HepG2 (cell line): Measurements from ENCODE around the gene ARL10. TPM values are rescaled to one million over a fixed set of nuclear protein-coding genes. Genes with fewer than 3 reads are reported as not detected.

Experiments
- AHR ChIP-seq: IDR thresholded peaks from 2 replicates; pipeline ENCODE4 v1.6.1; 2018; ENCODE audit warnings: missing genetic modification reagents, missing compliant biosample characterization
- CERS6 ChIP-seq: sonication (generic); formaldehyde crosslinking; IDR thresholded peaks from 2 replicates; pipeline ENCODE4 v1.5.0; 2020; ENCODE audit warnings: missing genetic modification reagents
- HMG20B ChIP-seq: conservative IDR thresholded peaks from 2 replicates; pipeline ENCODE4 v1.6.1; 2016; ENCODE audit warnings: missing genetic modification reagents, missing compliant biosample characterization
- IRF9 ChIP-seq: sonication (generic); formaldehyde crosslinking; IDR thresholded peaks from 2 replicates; pipeline ENCODE4 v1.8.0; 2022; ENCODE audit warnings: missing genetic modification reagents, mild to moderate bottlenecking, borderline replicate concordance
- MATR3 ChIP-seq: sonication (generic); formaldehyde crosslinking; IDR thresholded peaks from 2 replicates; pipeline ENCODE4 v1.4.0; 2020; ENCODE audit warnings: missing genetic modification reagents
- MNT ChIP-seq: fragments of 450-650 bp; IDR thresholded peaks from 2 replicates; pipeline ENCODE4 v1.6.1; 2016
- REPIN1 ChIP-seq: sonication (generic); formaldehyde crosslinking; IDR thresholded peaks from 2 replicates; pipeline ENCODE4 v1.8.0; 2022; ENCODE audit warnings: missing genetic modification reagents, low read depth, mild to moderate bottlenecking, borderline replicate concordance
- RNF2 ChIP-seq: fragments of 450-650 bp; conservative IDR thresholded peaks from 2 replicates; pipeline ENCODE4 v1.6.1; 2016; ENCODE audit warnings: low read depth
- SALL1 ChIP-seq: sonication (generic); formaldehyde crosslinking; IDR thresholded peaks from 2 replicates; pipeline ENCODE4 v1.8.0; 2022; ENCODE audit warnings: mild to moderate bottlenecking, missing genetic modification reagents
- SKIL ChIP-seq: sonication (generic); formaldehyde crosslinking; IDR thresholded peaks from 2 replicates; pipeline ENCODE4 v1.8.0; 2022; ENCODE audit warnings: missing genetic modification reagents, mild to moderate bottlenecking, moderate library complexity, borderline replicate concordance
- SPEN ChIP-seq: sonication (generic); formaldehyde crosslinking; IDR thresholded peaks from 2 replicates; pipeline ENCODE4 v1.5.1; 2020; ENCODE audit warnings: low read depth, mild to moderate bottlenecking, missing genetic modification reagents
- ZNF12 ChIP-seq: sonication (generic); formaldehyde crosslinking; IDR thresholded peaks from 2 replicates; pipeline ENCODE4 v1.5.0; 2020; ENCODE audit warnings: missing genetic modification reagents
- ZNF687 ChIP-seq: sonication (generic); formaldehyde crosslinking; IDR thresholded peaks from 2 replicates; pipeline ENCODE4 v1.5.1; 2020; ENCODE audit warnings: mild to moderate bottlenecking, missing genetic modification reagents, moderate library complexity
- polyA plus RNA-seq, 8 experiments: library from polyadenylated mRNA; depleted of rRNA in 3 of 8; stranded (reverse) in 7 of 8; unstranded in 1 of 8; fragments of >200 nt; fragmentation: Illumina TruSeq in 4 of 8; extraction: Trizol in 4 of 8; gene quantifications; 2 replicates each; pipeline versions ENCODE4 v1.2.1 to v1.2.3, GENCODE V29; 2011 to 2016; ENCODE audit warnings: low read depth in 4 of 8, missing spikeins in 1 of 8, mixed read lengths in 1 of 8; ENCODE audit not compliant: insufficient read depth in 1 of 8
- total RNA-seq, 5 experiments: library from RNA; depleted of rRNA; stranded (reverse); fragments of >200 nt; fragmentation: Illumina TruSeq; extraction: Trizol; gene quantifications; 2 replicates each; pipeline ENCODE4 v1.2.3, GENCODE V29; 2016; ENCODE audit warnings: low read depth in 1 of 5

The ARL10 gene
- total and polyA plus RNA-seq, 2 of the 13 experiments (the other 11 are each of a cell fraction or from before 2014, with no cell fraction given): 0.18 to 0.50 TPM

GRCh38 chr5:176364765-176365350 is 429 bp upstream of the ARL10 start (continued):
- peak; percentile 56 for TF ChIP-seq ZNF687
- 0 out of 2 replicates have a peak, but pooled peaks have one; percentile 50 for TF ChIP-seq RNF2
- TF ChIP-seq REPIN1 (CRISPR knock-in tag): no peak
- no peak for TF ChIP-seq SPEN
- no peak for TF ChIP-seq IRF9 (CRISPR knock-in tag)
- TF ChIP-seq CERS6 (CRISPR knock-in tag): no peak
- no peak for TF ChIP-seq ZNF12 (CRISPR knock-in tag)
- peak; percentile 18; the same call in 1 of the 2 replicates for TF ChIP-seq SALL1 (CRISPR knock-in tag)
- no peak for TF ChIP-seq SKIL (CRISPR knock-in tag)
- no peak for TF ChIP-seq MATR3 (CRISPR knock-in tag)
- TF ChIP-seq AHR (CRISPR knock-in tag): 0 out of 2 replicates have a peak, but pooled peaks have one; percentile 19
- 0 out of 2 replicates have a peak, but pooled peaks have one; percentile 7 for TF ChIP-seq MNT
- TF ChIP-seq HMG20B (CRISPR knock-in tag): no peak
- TF ChIP-seq, all 625 proteins: peak for 6
